ENCODE data around the gene INPP5B. TPM values are rescaled to one million over a fixed set of nuclear protein-coding genes. Genes with fewer than 3 reads are reported as not detected.

INPP5B gene
- total RNA-seq, 1 experiment from 2014 or later, result 12.1 TPM

- H3K4me1 ChIP-seq (ENCODE audit: insufficient read depth, low read length), result peaks cover 6% of the 10 kb centered on the region; the same call in 1 of the 2 replicates
- no peaks in the 10 kb centered on the region for H4K20me1 ChIP-seq (ENCODE audit: low read length)
- ChIA-PET CTCF (no interaction called here), POLR2A (ENCODE audit: unreplicated experiment) (no interaction called here)
- H3K79me2 ChIP-seq (ENCODE audit: low read length), result no peaks in the 10 kb centered on the region
- TF ChIP-seq CTCF (conservative IDR thresholded peaks at IDR 0.05; ENCODE audit: low read depth, low read length) (no peak), EZH2phosphoT487 (IDR thresholded peaks at IDR 0.05; ENCODE audit: borderline replicate concordance, low read length) (no peak), EZH2 (IDR thresholded peaks at IDR 0.05; ENCODE audit: low read length, unreplicated experiment) (no peak)
- no peak overlapping the region for H2AFZ ChIP-seq (ENCODE audit: low read length)
- no peaks in the 10 kb centered on the region for H3F3A ChIP-seq (ENCODE audit: low read length, unreplicated experiment)
- no peak overlapping the region for H3K4me2 ChIP-seq (ENCODE audit: low read length)
- ATAC-seq, result no peak
- no peak overlapping the region for H3K9ac ChIP-seq (ENCODE audit: low read length)
- no peaks in the 10 kb centered on the region for H3K9me2 ChIP-seq (replicated peaks; ENCODE audit: low read length)
- H3K27me3 ChIP-seq (ENCODE audit: low read length), result no peaks in the 10 kb centered on the region
- no peak for DNase-seq
- H3K36me3 ChIP-seq (ENCODE audit: low read depth, low read length), result peaks cover 32% of the 10 kb centered on the region
- intact Hi-C loops (cut with micrococcal nuclease), result no loop called here
- H3K9me3 ChIP-seq (ENCODE audit: low read length), result no peaks in the 10 kb centered on the region
- no TSS peak for BruUV-seq (replicated peaks)
- H3K4me3 ChIP-seq (ENCODE audit: low read length), result no peak overlapping the region
- H3K27ac ChIP-seq (ENCODE audit: low read length), result no peak overlapping the region
Measured at GRCh38 chr1:37831109-37831508, 115.7 kb downstream of the INPP5B start.

- intact Hi-C loops (cut with micrococcal nuclease), result no loop called here
- Histone ChIP-seq H3K79me2 (ENCODE audit: low read length) (no peaks in the 10 kb centered on the region), H3K4me2 (ENCODE audit: low read length) (no peak overlapping the region), H4K20me1 (ENCODE audit: low read length) (no peaks in the 10 kb centered on the region), H3F3A (ENCODE audit: low read length, unreplicated experiment) (no peaks in the 10 kb centered on the region), H3K27me3 (ENCODE audit: low read length) (no peaks in the 10 kb centered on the region), H3K9me2 (replicated peaks; ENCODE audit: low read length) (no peaks in the 10 kb centered on the region), H3K4me3 (ENCODE audit: low read length) (no peak overlapping the region), H3K27ac (ENCODE audit: low read length) (no peak overlapping the region), H3K9me3 (ENCODE audit: low read length) (no peaks in the 10 kb centered on the region), H3K36me3 (ENCODE audit: low read depth, low read length) (peaks cover 22% of the 10 kb centered on the region), H2AFZ (ENCODE audit: low read length) (no peak overlapping the region), H3K9ac (ENCODE audit: low read length) (no peak overlapping the region), H3K4me1 (ENCODE audit: insufficient read depth, low read length) (peaks cover 12% of the 10 kb centered on the region)
- DNase-seq, result no peak
- TF ChIP-seq CTCF (conservative IDR thresholded peaks at IDR 0.05; ENCODE audit: low read depth, low read length) (no peak), EZH2phosphoT487 (IDR thresholded peaks at IDR 0.05; ENCODE audit: borderline replicate concordance, low read length) (no peak), EZH2 (IDR thresholded peaks at IDR 0.05; ENCODE audit: low read length, unreplicated experiment) (no peak)
- no TSS peak for BruUV-seq (replicated peaks)
- CTCF ChIA-PET, result no interaction called here
- POLR2A ChIA-PET (ENCODE audit: unreplicated experiment), result no interaction called here
- peak; percentile 27; the same call in 1 of the 2 replicates for ATAC-seq
Measured at GRCh38 chr1:37828410-37829074, 118.3 kb downstream of the INPP5B start.

- Histone ChIP-seq H3K4me1 (ENCODE audit: insufficient read depth, low read length) (peaks cover 9% of the 10 kb centered on the region), H3K9me2 (replicated peaks; ENCODE audit: low read length) (no peaks in the 10 kb centered on the region), H3K4me3 (ENCODE audit: low read length) (no peak overlapping the region), H3K36me3 (ENCODE audit: low read depth, low read length) (peaks cover 28% of the 10 kb centered on the region), H3K27me3 (ENCODE audit: low read length) (no peaks in the 10 kb centered on the region), H3K9ac (ENCODE audit: low read length) (no peak overlapping the region), H3K27ac (ENCODE audit: low read length) (no peak overlapping the region), H3K9me3 (ENCODE audit: low read length) (no peaks in the 10 kb centered on the region), H3K79me2 (ENCODE audit: low read length) (no peaks in the 10 kb centered on the region), H3F3A (ENCODE audit: low read length, unreplicated experiment) (no peaks in the 10 kb centered on the region), H2AFZ (ENCODE audit: low read length) (no peak overlapping the region), H4K20me1 (ENCODE audit: low read length) (no peaks in the 10 kb centered on the region), H3K4me2 (ENCODE audit: low read length) (no peak overlapping the region)
- intact Hi-C loops (cut with micrococcal nuclease), result no loop called here
- TF ChIP-seq EZH2phosphoT487 (IDR thresholded peaks at IDR 0.05; ENCODE audit: borderline replicate concordance, low read length), result no peak
- no peak for TF ChIP-seq CTCF (conservative IDR thresholded peaks at IDR 0.05; ENCODE audit: low read depth, low read length)
- TF ChIP-seq EZH2 (IDR thresholded peaks at IDR 0.05; ENCODE audit: low read length, unreplicated experiment), result no peak
- ChIA-PET POLR2A (ENCODE audit: unreplicated experiment) (no interaction called here), CTCF (no interaction called here)
- no peak; the same call in 1 of the 2 replicates for ATAC-seq
- DNase-seq, result no peak
- BruUV-seq (replicated peaks), result no TSS peak
Measured at GRCh38 chr1:37825506-37825905, 121.3 kb downstream of the INPP5B start.

All from PC-3 (cell line).